ENCODE measurements around the gene FAM219A.

DNA sequence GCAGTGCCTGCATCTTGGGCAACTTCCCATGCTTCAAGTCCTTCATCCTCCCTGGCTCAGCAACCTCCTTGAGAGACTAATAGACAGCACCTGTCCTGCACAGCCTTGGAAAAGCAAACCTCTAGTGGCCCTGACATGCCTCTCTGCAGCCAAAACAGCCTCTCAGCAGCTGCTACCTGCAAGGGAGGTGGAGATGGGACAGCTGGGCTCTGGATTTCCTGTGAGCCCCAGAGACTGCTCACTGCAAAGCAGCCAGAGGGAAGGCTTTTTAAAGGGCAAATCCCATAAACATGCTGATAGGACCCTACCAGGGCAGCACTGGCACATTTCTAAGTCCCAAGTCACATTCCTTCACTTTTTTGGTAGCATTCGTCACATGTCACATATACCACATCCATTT, 50.2 kb downstream of the FAM219A start:
- no peak for TF ChIP-seq EZH2phosphoT487 (IDR thresholded peaks at IDR 0.05; ENCODE audit: borderline replicate concordance, low read length)
- TF ChIP-seq, protein P1, sequence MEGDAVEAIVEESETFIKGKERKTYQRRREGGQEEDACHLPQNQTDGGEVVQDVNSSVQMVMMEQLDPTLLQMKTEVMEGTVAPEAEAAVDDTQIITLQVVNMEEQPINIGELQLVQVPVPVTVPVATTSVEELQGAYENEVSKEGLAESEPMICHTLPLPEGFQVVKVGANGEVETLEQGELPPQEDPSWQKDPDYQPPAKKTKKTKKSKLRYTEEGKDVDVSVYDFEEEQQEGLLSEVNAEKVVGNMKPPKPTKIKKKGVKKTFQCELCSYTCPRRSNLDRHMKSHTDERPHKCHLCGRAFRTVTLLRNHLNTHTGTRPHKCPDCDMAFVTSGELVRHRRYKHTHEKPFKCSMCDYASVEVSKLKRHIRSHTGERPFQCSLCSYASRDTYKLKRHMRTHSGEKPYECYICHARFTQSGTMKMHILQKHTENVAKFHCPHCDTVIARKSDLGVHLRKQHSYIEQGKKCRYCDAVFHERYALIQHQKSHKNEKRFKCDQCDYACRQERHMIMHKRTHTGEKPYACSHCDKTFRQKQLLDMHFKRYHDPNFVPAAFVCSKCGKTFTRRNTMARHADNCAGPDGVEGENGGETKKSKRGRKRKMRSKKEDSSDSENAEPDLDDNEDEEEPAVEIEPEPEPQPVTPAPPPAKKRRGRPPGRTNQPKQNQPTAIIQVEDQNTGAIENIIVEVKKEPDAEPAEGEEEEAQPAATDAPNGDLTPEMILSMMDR (conservative IDR thresholded peaks at IDR 0.05; ENCODE audit: low read depth, low read length), result no peak
